Erythroblast (primary cell): ENCODE results near the gene ARSB.

ENCODE experiments used
- GATA1 ChIP-seq: IDR thresholded peaks from 2 replicates; pipeline ENCODE4 v1.6.1; 2011; ENCODE audit warnings: low read depth, mild to moderate bottlenecking, control low read depth, low read length, moderate library complexity
- POLR2A ChIP-seq: IDR thresholded peaks from 2 replicates; pipeline ENCODE4 v1.6.1; 2011; ENCODE audit warnings: mild to moderate bottlenecking, low read length

DNA sequence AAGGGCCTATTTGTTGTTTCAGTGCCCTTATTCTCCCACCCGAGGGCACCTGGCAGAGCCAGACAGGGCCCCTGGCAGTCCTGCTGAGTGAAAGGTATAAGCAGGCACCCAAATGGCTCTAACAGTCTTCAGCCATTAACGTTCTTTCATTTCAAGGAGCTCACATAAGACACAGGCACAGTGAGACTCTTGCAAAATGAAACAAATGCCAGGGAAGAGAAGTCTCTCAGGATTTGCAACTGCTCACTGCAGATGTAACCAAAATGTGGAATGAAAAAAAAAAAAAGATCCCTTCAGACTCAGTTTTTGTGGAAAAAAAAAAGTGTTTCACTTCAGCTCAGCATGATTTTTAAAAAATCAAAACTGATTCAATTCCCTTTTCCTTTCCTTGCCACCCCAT lies 181.2 kb downstream of the ARSB start:
- TF ChIP-seq POLR2A: no peak
- no peak for TF ChIP-seq GATA1
